GDM1 (cell line): ENCODE data around the gene PSAP.

ENCODE experiments used
- DNase-seq: peaks from one replicate; lab custom pipeline; 2025; lab: John Stamatoyannopoulos, UW

PSAP gene

GRCh38 chr10:71844695-71845094 is 6.4 kb downstream of the PSAP start:
- no peak for DNase-seq

GRCh38 chr10:71844084-71844483 is 7.0 kb downstream of the PSAP start:
- DNase-seq: no peak

- DNase-seq: no peak
Observed at GRCh38 chr10:71842856-71843686, 8.0 kb downstream of the PSAP start.

GRCh38 chr10:71842422-71842821 is 8.6 kb downstream of the PSAP start:
- no peak for DNase-seq

- DNase-seq: no peak
Observed at GRCh38 chr10:71840958-71841335, 10.1 kb downstream of the PSAP start.

- no peak for DNase-seq
Observed at GRCh38 chr10:71840177-71840957, 10.7 kb downstream of the PSAP start.

GRCh38 chr10:71838264-71839211 is 12.5 kb downstream of the PSAP start:
- no peak for DNase-seq

- no peak for DNase-seq
Observed at GRCh38 chr10:71837098-71837827, 13.8 kb downstream of the PSAP start.

GRCh38 chr10:71836596-71836974 is 14.5 kb downstream of the PSAP start:
- DNase-seq: no peak

- DNase-seq: no peak
Observed at GRCh38 chr10:71835671-71836595, 15.1 kb downstream of the PSAP start.

- no peak for DNase-seq
Observed at GRCh38 chr10:71834343-71834674, 16.7 kb downstream of the PSAP start.

- DNase-seq: no peak
Observed at GRCh38 chr10:71833451-71834342, 17.4 kb downstream of the PSAP start.

GRCh38 chr10:71832967-71833366 is 18.1 kb downstream of the PSAP start:
- no peak for DNase-seq

GRCh38 chr10:71831646-71832552 is 19.2 kb downstream of the PSAP start:
- no peak for DNase-seq

GRCh38 chr10:71830726-71831125 is 20.3 kb downstream of the PSAP start:
- no peak for DNase-seq

- no peak for DNase-seq
Observed at GRCh38 chr10:71829896-71830295, 21.2 kb downstream of the PSAP start.

- no peak for DNase-seq
Observed at GRCh38 chr10:71829171-71829570, 21.9 kb downstream of the PSAP start.

GRCh38 chr10:71828702-71829101 is 22.3 kb downstream of the PSAP start:
- no peak for DNase-seq
